ENCODE data around the gene TMEM52.

The TMEM52 gene

DNA sequence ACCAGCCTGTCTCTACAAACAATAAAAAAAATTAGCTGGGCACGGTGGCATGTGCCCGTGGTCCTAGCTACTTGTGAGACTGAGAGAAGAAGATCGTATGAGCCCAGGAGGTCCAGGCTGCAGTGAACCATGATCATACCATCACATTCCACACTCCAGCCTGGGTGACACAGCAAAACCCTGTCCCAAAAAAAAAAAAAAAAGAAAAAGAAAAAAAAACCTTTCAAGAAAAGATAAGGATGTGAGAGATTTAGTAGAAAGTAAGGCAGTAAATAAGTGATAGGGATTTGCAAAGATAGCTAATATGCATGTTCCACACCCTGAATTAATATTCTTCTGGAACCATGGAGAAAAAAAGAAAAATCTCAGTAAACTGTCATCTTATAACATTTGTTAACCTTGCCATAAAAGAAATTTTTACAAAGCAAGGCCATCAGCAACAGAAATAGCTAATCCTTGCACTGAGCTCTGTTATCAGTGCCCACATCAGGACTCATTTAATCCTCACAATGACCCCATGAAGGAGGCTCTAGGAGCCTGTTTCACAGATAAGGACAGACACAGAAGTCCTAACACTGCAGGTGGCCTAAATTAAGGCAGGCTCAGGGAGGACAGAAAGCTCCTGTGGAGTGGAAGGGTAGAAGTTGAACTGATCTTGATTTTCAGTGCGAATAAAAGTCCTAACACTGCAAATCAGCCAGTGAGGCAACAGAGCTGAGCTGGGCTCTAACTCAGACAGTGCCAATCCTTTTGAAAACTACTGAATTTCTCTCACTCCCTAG, 35.8 kb downstream of the TMEM52 start:
- no peak overlapping the region for H3K4me3 ChIP-seq (ENCODE audit: low read depth, low read length)
- TF ChIP-seq, protein P1, sequence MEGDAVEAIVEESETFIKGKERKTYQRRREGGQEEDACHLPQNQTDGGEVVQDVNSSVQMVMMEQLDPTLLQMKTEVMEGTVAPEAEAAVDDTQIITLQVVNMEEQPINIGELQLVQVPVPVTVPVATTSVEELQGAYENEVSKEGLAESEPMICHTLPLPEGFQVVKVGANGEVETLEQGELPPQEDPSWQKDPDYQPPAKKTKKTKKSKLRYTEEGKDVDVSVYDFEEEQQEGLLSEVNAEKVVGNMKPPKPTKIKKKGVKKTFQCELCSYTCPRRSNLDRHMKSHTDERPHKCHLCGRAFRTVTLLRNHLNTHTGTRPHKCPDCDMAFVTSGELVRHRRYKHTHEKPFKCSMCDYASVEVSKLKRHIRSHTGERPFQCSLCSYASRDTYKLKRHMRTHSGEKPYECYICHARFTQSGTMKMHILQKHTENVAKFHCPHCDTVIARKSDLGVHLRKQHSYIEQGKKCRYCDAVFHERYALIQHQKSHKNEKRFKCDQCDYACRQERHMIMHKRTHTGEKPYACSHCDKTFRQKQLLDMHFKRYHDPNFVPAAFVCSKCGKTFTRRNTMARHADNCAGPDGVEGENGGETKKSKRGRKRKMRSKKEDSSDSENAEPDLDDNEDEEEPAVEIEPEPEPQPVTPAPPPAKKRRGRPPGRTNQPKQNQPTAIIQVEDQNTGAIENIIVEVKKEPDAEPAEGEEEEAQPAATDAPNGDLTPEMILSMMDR (IDR thresholded peaks at IDR 0.05; ENCODE audit: low read depth, low read length), result no peak

DNA sequence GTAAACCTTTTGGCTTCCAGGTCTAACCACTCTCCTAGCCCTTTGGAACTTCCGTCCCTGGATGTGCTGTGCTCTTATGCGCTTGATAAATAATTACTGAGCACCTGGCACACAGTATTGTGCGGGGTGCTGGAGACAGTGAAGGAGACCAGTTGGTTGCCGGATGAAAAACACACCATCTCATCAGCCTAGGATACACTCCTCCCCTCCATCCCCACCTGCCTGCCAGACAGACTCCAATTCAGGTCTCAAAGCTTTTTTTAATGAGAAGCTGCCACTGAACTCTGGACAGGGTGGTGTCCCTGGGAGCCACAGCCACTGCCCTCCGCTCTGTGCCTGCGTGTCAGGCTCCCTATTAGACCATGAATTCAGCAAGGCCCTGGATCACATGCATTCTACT, 37.4 kb downstream of the TMEM52 start:
- TF ChIP-seq, protein P1 (IDR thresholded peaks at IDR 0.05; ENCODE audit: low read depth, low read length), result no peak
- no peak overlapping the region for H3K4me3 ChIP-seq (ENCODE audit: low read depth, low read length)

GRCh38 chr1:1880617-1881312, 38.3 kb downstream of the TMEM52 start:
- TF ChIP-seq, protein P1 (IDR thresholded peaks at IDR 0.05; ENCODE audit: low read depth, low read length), result no peak
- no peak overlapping the region for H3K4me3 ChIP-seq (ENCODE audit: low read depth, low read length)

GRCh38 chr1:1879942-1880341, 39.1 kb downstream of the TMEM52 start:
- H3K4me3 ChIP-seq (ENCODE audit: low read depth, low read length), result no peak overlapping the region
- TF ChIP-seq, protein P1 (IDR thresholded peaks at IDR 0.05; ENCODE audit: low read depth, low read length), result no peak

GRCh38 chr1:1877865-1878436, 41.1 kb downstream of the TMEM52 start:
- TF ChIP-seq, protein P1 (IDR thresholded peaks at IDR 0.05; ENCODE audit: low read depth, low read length), result no peak
- no peak overlapping the region for H3K4me3 ChIP-seq (ENCODE audit: low read depth, low read length)

DNA sequence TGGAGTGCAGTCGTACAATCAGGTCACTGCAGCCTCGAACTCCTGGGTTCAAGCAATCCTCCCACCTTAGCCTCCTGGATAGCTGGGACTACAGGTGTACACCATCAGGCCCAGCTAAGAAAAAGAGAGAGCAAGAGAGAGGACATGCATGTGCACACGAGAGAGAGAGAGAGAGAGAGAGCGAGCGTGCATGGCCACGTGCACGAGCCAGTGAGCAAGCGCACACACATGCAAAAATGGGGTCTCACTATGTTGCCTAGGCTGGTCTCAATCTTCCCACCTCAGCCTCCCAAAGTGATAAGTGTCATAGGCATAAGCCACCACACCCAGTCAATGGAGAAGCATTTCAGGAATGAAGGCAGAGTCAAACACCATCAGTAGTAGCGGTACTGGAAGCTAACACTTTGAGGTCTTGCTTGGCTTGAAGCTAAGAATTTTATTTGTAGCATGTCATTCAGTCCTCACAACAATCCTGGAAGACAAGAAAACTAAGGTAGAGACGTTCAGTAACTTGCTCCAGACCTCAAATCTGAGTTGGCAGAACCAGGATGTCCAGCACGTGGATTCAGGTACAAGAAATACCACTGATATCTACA, 42.6 kb downstream of the TMEM52 start:
- TF ChIP-seq, protein P1 (IDR thresholded peaks at IDR 0.05; ENCODE audit: low read depth, low read length), result no peak
- no peak overlapping the region for H3K4me3 ChIP-seq (ENCODE audit: low read depth, low read length)

Data from WI38 (cell line).